ENCODE measurements around the gene CDH4.

Gene CDH4

DNA sequence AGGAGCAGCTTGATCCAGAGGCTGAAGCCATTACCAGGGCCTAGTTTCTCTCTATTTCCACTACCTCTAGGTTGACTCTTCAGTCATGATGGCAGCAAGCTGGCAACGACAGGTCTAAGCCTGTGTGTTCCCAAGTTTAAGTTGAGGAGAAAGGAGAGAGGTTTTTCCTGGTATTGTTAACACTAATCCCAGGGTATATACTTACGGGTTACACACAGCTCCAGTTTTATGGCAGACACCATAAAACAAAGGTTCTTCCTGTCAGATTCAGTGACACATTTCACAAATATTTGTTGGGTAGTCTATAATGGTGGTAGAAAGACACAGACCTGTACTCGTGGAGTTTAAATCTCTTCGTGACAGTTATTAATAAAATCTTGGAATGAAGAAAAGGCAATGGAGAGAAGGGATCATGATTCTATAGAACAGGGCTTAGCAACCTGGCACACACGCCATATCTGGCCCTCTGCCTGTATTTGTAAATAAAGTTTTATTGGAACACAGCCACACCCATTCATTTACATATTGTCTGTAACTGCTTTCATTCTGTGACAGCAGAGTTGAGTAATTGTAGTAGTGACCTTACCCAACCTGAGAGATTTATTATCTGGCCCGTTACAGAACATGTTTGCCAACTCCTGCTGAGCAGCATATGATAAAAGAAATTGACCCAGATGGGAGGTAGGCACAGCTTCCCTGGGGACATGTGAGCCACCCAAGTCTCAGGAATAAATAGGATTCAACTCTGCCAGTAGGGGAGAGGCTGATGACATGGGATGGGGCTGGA lies 323.3 kb downstream of the CDH4 start:
- TF ChIP-seq JUND (IDR thresholded peaks at IDR 0.05; ENCODE audit: low read depth): no peak
- no peak for DNase-seq (ENCODE audit: low read depth in 1 of 2, low spot score in 1 of 2)
- in situ Hi-C loops (cut with HindIII; ENCODE audit: low pct_unique_long_range_greater_than_20kb, low sequenced_read_pairs): no loop called here

DNA sequence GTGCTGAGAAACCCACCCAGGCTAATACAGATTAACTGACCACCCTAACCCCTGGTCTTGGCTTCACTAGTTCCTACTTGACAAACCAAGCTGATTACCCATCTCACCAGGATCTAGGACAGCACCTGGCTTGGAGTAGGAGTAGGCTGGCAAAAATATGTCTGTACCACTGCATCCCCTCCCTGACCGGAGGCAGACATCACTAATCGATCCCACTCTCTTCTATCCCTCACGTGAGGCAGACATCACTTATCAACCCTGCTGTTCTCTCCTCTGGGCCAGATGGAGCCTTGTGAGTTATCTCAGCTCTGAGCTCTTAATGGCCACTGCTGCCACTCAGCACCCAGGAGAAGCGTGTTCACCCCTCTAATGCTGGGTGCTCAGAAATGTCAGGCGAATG lies 324.3 kb downstream of the CDH4 start:
- DNase-seq (ENCODE audit: low read depth in 1 of 2, low spot score in 1 of 2): no peak
- TF ChIP-seq JUND (IDR thresholded peaks at IDR 0.05; ENCODE audit: low read depth): no peak
- in situ Hi-C loops (cut with HindIII; ENCODE audit: low pct_unique_long_range_greater_than_20kb, low sequenced_read_pairs): no loop called here

DNA sequence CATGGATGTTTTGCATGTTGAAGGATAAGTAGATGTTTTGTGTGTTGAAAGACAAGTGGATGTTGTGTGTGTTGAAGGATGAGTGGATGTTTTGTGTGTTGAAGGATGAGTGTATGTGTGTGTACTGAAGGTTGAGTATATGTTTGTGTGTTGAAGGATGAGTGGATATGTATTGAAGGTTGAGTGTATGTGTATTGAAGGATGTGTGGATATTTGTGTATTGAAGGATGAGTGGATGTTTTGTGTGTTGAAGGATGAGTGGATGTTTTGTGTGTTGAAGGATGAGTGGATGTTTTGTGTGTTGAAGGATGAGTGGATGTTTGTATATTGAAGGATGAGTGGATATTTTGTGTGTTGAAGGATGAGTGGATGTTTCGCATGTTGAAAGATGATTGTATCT lies 325.0 kb downstream of the CDH4 start:
- in situ Hi-C loops (cut with HindIII; ENCODE audit: low pct_unique_long_range_greater_than_20kb, low sequenced_read_pairs): no loop called here
- TF ChIP-seq JUND (IDR thresholded peaks at IDR 0.05; ENCODE audit: low read depth): no peak
- DNase-seq (ENCODE audit: low read depth in 1 of 2, low spot score in 1 of 2): no peak

DNA sequence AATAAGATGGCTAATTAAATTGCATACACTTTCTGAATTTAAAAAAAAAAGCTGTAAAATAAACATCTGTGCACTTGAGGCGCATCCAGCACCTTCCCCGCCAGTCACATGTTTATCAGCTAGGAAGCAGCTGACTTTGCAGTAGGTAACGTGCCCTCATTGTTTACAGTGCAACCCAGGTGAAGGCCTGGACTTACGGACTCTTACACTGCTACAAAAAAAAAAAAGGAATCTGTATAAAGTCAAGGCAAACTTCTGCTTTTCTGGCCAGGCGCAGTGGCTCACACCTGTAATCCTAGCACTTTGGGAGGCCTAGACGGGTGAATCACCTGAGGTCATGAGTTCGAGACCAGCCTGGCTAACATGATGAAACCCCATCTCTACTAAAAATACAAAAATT lies 327.8 kb downstream of the CDH4 start:
- no peak for DNase-seq (ENCODE audit: low read depth in 1 of 2, low spot score in 1 of 2)
- TF ChIP-seq JUND (IDR thresholded peaks at IDR 0.05; ENCODE audit: low read depth): no peak
- in situ Hi-C loops (cut with HindIII; ENCODE audit: low pct_unique_long_range_greater_than_20kb, low sequenced_read_pairs): no loop called here

DNA sequence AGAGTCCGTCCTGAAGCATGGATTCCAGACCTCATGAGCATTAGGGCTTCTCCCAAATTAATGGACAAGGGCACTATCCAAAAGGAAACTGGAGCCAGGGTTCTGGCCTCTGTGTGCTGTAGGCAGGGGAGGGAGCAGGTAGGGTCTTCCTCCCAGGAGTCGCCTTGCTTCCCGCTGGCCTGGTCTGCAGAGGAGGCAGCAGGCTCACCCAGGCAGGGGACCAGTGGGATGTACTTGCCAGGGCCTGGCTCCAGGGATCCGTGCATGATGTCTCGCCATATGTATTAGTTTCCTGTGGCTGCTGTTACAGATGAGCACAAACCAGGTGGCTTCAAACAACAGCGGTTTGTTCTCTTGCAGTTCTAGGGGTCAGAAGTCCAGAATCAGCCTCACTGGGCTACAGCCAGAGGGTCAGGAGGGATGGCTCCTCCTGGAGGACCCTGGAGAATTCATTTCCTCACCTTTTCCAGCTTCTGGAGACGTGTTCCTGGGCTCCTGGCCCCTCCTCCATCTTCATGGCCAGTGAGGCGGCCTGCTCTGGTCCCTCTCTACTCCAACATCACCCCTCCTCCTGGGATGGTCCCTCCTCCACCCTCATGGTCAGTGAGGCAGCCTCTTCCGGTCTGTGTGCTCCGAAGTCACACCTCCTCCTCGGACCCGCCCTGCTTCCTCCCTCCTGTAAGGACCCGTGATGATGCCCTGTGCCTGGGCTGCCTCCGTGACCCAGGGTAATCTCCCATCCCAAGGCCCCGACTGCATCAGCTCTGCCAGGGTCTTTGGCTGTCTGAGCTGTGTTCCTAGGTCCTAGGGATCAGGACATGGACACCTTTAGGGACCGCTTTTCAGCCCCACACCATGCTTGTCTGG lies 329.1 kb downstream of the CDH4 start:
- no peak for DNase-seq (ENCODE audit: low read depth in 1 of 2, low spot score in 1 of 2)
- TF ChIP-seq JUND (IDR thresholded peaks at IDR 0.05; ENCODE audit: low read depth): no peak
- in situ Hi-C loops (cut with HindIII; ENCODE audit: low pct_unique_long_range_greater_than_20kb, low sequenced_read_pairs): no loop called here

DNA sequence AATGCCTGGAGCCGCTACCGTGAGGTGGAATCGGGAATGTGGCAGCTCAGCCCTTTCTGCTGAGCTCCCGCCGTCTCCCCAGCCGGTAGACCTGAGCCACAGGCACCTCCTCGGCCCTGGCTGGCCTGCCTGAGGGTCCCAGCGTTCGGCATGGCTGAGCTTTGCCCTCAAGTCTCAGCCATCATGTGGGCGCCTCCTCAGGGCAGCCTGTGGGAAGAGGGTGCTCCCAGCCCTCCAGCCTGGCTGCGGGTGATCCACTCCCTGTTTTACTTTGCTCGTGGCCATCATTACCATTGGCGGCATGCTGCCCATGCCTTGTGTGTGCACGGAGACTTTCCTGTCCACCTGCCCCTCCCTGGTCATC lies 329.7 kb downstream of the CDH4 start:
- in situ Hi-C loops (cut with HindIII; ENCODE audit: low pct_unique_long_range_greater_than_20kb, low sequenced_read_pairs): no loop called here
- no peak for DNase-seq (ENCODE audit: low read depth in 1 of 2, low spot score in 1 of 2)
- no peak for TF ChIP-seq JUND (IDR thresholded peaks at IDR 0.05; ENCODE audit: low read depth)

DNA sequence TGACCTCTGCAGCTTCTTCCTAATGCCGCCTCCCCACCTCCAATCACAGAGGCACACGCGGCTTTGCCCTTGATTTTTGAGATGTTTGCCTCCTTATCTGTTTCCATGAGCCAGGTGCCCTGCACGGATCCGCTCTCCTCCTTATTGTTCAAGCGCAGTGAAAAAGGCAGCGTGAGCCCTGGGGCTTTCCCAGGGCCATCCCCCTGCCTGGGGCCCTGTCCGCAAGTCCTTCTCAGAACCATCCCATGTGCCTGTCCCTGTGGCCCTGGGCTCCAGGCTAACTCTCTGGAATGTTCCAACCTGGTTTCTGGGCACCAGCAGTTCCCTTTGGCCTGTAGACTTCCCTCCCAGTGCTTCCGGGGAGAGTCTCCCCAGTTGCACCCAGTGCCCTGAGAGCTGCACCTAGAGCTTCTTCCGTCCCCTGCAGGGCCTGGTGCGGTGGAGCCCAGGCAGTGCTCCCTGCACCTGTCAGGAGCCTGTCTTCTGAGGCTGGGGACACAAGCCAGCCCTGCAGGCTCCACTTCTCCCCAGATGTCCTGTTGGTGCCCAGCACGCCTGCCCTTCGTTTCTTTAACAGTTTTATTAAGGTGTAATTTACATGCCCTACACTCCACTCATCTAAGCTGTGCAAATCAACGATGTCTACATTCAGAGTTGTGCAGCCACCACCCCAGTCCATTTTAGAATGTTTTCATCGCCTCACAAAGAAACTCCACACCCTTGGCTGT lies 330.3 kb downstream of the CDH4 start:
- in situ Hi-C loops (cut with HindIII; ENCODE audit: low pct_unique_long_range_greater_than_20kb, low sequenced_read_pairs): no loop called here
- TF ChIP-seq JUND (IDR thresholded peaks at IDR 0.05; ENCODE audit: low read depth): no peak
- DNase-seq (ENCODE audit: low read depth in 1 of 2, low spot score in 1 of 2): no peak

DNA sequence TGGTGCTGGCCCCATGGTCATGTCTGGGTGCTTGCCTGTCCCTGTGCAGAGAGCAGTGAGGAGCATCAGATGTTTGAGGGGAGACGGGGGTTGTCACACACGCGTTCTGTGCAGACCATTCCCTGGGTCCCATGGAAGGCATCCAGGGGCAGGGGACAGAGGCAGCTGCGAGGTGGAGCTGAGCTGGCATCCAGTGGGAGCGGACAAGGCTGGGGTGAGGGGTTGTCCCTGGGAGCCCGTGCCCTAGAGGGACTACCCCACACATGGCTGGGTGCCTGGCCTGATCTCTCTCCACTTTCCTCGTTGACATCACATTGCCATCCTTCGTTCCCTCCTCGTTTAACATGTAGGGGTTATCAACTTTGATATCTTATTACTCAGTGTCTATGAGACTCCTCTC lies 331.3 kb downstream of the CDH4 start:
- TF ChIP-seq JUND (IDR thresholded peaks at IDR 0.05; ENCODE audit: low read depth): no peak
- DNase-seq (ENCODE audit: low read depth in 1 of 2, low spot score in 1 of 2): no peak
- in situ Hi-C loops (cut with HindIII; ENCODE audit: low pct_unique_long_range_greater_than_20kb, low sequenced_read_pairs): no loop called here

DNA sequence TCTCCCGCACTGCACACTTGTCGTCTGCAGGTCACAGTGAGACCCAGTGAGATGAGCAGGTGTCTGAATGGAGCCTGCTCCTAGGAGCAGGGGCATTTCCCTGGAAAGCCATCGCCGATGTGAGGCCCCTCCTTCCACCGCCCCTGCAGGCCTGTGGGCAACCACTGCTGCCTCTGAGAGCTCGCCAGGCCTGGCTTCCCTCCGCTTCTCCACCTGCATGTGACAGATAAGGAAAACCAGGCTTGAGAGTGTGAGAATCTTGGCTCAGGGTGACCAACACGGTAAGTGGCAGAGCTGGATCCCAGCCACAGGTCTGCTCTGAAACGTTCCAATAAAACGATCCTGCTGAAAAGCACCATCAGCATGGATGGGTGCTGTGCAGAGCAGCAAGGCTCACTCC lies 332.8 kb downstream of the CDH4 start:
- no peak for TF ChIP-seq JUND (IDR thresholded peaks at IDR 0.05; ENCODE audit: low read depth)
- DNase-seq (ENCODE audit: low read depth in 1 of 2, low spot score in 1 of 2): no peak
- in situ Hi-C loops (cut with HindIII; ENCODE audit: low pct_unique_long_range_greater_than_20kb, low sequenced_read_pairs): no loop called here

DNA sequence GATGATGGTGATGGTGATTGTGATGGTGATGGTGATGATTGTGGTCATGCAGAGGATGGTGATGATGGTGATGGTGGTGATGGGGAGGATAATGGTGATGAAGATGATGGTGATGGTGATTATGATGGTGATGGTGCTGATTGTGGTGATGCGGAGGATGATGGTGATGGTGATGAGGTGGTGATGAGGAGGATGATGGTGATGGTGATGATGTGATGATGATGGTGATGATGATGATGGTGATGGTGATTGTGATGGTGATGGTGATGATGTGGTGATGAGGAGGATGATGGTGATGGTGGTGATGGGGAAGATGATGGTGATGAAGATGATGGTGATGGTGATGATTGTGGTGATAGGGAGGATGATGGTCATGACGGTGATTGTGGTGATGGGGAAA lies 333.7 kb downstream of the CDH4 start:
- TF ChIP-seq JUND (IDR thresholded peaks at IDR 0.05; ENCODE audit: low read depth): no peak
- in situ Hi-C loops (cut with HindIII; ENCODE audit: low pct_unique_long_range_greater_than_20kb, low sequenced_read_pairs): no loop called here
- DNase-seq (ENCODE audit: low read depth in 1 of 2, low spot score in 1 of 2): no peak

DNA sequence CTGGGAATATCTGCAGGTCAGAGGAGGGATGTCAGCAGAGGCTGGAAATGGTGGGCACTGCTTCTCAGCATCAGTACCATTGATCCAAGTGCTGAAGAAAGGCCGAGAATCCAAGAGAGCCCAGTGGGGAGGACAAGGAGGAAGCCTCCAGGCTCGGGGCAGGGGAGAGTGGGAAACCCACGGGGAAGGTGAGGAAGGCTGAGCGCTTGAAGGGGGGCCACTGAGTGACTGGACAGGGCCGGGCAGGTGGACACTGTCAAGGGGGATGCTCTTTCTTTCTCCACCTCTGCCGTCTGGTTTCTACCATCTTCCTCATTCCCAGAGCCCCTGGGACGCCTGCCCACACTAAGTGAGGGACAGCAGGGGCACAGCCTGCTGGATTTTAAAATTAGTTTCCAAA lies 335.0 kb downstream of the CDH4 start:
- no peak for DNase-seq (ENCODE audit: low read depth in 1 of 2, low spot score in 1 of 2)
- in situ Hi-C loops (cut with HindIII; ENCODE audit: low pct_unique_long_range_greater_than_20kb, low sequenced_read_pairs): no loop called here
- TF ChIP-seq JUND (IDR thresholded peaks at IDR 0.05; ENCODE audit: low read depth): no peak

DNA sequence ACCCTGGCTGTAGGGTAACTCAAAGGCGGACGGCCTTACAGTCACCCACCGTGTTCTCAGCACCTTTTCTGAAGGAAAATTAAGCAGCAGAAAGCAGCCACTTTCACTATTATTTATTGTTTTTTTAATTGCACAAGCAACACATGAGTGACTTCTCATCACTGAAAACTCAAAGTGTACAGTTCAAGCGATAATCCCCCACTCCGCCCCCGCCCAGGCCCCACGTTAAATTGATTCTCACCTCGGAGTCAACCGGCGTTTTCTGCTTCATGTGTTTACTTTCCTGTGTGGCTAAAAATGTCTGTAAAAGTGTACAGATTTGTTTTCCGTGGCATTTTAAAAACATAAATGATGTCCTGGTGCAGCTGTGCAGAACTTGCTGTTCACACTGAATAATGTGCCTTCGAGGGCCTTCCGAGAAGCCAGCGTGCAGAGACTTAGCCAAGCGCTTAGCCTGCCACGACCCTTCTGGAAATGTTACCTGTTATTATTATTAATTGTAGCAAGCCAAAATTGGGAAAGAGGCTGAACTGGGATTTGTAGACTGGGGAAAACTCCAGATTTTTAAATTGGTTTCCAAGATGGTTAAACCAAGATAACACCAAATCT lies 335.7 kb downstream of the CDH4 start:
- in situ Hi-C loops (cut with HindIII; ENCODE audit: low pct_unique_long_range_greater_than_20kb, low sequenced_read_pairs): no loop called here
- no peak for TF ChIP-seq JUND (IDR thresholded peaks at IDR 0.05; ENCODE audit: low read depth)
- no peak for DNase-seq (ENCODE audit: low read depth in 1 of 2, low spot score in 1 of 2)

All from T47D (cell line).